ENCODE data around the gene NFYC. TPM values are rescaled to one million over a fixed set of nuclear protein-coding genes. Genes with fewer than 3 reads are reported as not detected.
A peak's percentile ranks its signal among the peaks of the same experiment; 100 is the strongest.

Gene NFYC
- total RNA-seq, 5 donors from 2014 or later (not counting 1 experiment from before 2014, with no cell fraction given), result 50.1 to 60.4 (median 52.9) TPM

DNA sequence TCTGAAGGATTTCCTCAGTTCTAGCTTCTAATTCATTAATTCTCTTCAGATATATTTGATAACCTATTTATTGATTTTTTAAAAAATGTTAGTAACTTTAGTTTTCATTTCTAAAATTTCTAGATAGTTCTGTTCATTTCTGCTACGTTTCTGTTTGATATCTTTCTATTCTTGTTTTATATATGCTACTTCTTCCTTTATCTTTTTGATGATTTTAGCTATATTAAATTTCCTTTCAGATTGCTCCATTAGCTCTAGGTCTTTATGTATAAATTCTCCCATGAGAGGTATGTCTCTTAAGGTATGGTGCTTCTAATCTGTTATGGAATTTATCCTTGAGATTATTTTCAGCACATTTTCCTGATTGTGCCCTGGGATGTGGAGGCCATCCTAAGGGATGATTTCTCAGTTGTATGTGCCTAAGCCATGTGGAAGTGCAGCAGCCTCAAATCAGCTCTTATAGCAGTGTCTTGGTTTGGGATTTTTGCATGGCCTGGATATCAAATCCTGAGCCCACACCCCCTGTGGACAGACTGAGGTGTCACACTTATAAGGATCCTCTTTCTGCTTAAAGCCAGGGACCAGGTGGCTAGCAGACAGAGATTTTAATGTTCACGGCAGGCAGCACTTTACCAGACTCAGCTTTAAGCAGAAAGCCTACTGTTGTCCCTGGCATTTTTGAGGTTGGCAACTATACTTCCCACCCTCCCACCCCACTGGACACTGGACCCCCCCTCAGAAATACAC is 85.9 kb downstream of the NFYC start:
- Histone ChIP-seq H3K27me3 (replicated peaks in 1 of 2; ENCODE audit: control insufficient read depth in 2 of 2, extremely low read depth in 1 of 2, insufficient read depth in 2 of 2, low read length in 1 of 2) (peaks cover 0 to 11% of the 10 kb centered on the region in 2 experiments), H3K4me3 (ENCODE audit: control insufficient read depth in 1 of 2, extremely low read depth in 1 of 2, low read length in 1 of 2) (no peak overlapping the region), H3K9me3 (no peaks in the 10 kb centered on the region), H3K27ac (ENCODE audit: low read length) (no peak overlapping the region), H3K36me3 (ENCODE audit: control insufficient read depth in 2 of 2, extremely low read depth in 1 of 2, insufficient read depth in 1 of 2, low read length in 1 of 2) (peaks cover 0 to 4% of the 10 kb centered on the region in 2 donors), H3K4me1 (ENCODE audit: control insufficient read depth in 1 of 2, extremely low read depth in 1 of 2, insufficient read depth in 2 of 2, low read length in 2 of 2) (no peaks in the 10 kb centered on the region)
- Mint-ChIP-seq H3K9me3 (peaks cover 0 to 2% (median 0%) of the 10 kb centered on the region in 3 donors), H3K4me3 (no peak overlapping the region), H3K27ac (no peak overlapping the region), H3K36me3 (peaks cover 26% of the 10 kb centered on the region), H3K27me3 (peaks cover 0 to 12% of the 10 kb centered on the region in 2 donors), H3K4me1 (peaks cover 0 to 12% (median 3%) of the 10 kb centered on the region in 3 donors)
- CTCF ChIA-PET, result interaction anchor here (6.0 to 6.1 kb wide), 2 partner anchors 71 to 72 kb away, joined by 44 to 59 read pairs; no protein-coding TSS in a partner anchor
- 100% methylated on average over 1 of the region's 2 CpGs for WGBS (ENCODE audit: insufficient coverage)
- DNase-seq (no peak), ATAC-seq (replicated peaks in 1 of 4) (no peak)
- POLR2A ChIA-PET, result no interaction called here

- H3K4me3 Mint-ChIP-seq, result no peak overlapping the region
- H3K27ac Mint-ChIP-seq, result no peak overlapping the region
- ATAC-seq (replicated peaks in 1 of 4), result no peak
Measured at GRCh38 chr1:40780678-40781607, 89.4 kb downstream of the NFYC start.

GRCh38 chr1:40781608-40781971 is 90.1 kb downstream of the NFYC start:
- Histone ChIP-seq H3K36me3 (ENCODE audit: control insufficient read depth in 2 of 2, extremely low read depth in 1 of 2, insufficient read depth in 1 of 2, low read length in 1 of 2) (no peaks in the 10 kb centered on the region), H3K27ac (ENCODE audit: low read length) (no peak overlapping the region), H3K27me3 (replicated peaks in 1 of 2; ENCODE audit: control insufficient read depth in 2 of 2, extremely low read depth in 1 of 2, insufficient read depth in 2 of 2, low read length in 1 of 2) (peaks cover 2 to 46% of the 10 kb centered on the region in 2 experiments), H3K4me1 (ENCODE audit: control insufficient read depth in 1 of 2, extremely low read depth in 1 of 2, insufficient read depth in 2 of 2, low read length in 2 of 2) (peaks cover 0 to 15% of the 10 kb centered on the region in 2 experiments), H3K9me3 (no peaks in the 10 kb centered on the region), H3K4me3 (ENCODE audit: control insufficient read depth in 1 of 2, extremely low read depth in 1 of 2, low read length in 1 of 2) (no peak overlapping the region)
- peaks cover 6 to 14% (median 8%) of the 10 kb centered on the region in 3 donors for H3K4me1 Mint-ChIP-seq
- CTCF ChIA-PET, result no interaction called here
- H3K9me3 Mint-ChIP-seq, result peaks cover 0 to 2% (median 0%) of the 10 kb centered on the region in 3 donors
- no CpG with 5 or more reads among the region's 2 CpGs for WGBS (ENCODE audit: insufficient coverage)
- ATAC-seq (replicated peaks in 1 of 4) (no peak), DNase-seq (no peak)
- H3K27me3 Mint-ChIP-seq, result peaks cover 16 to 40% of the 10 kb centered on the region in 2 donors
- POLR2A ChIA-PET, result no interaction called here
- H3K4me3 Mint-ChIP-seq, result peak overlapping the region in 1 of 3 donors; percentile 84
- H3K27ac Mint-ChIP-seq, result no peak overlapping the region
- peaks cover 16% of the 10 kb centered on the region for H3K36me3 Mint-ChIP-seq

More at GRCh38 chr1:40780678-40781607, 89.4 kb downstream of the NFYC start:
- Histone ChIP-seq H3K9me3 (no peaks in the 10 kb centered on the region), H3K4me3 (ENCODE audit: control insufficient read depth in 1 of 2, extremely low read depth in 1 of 2, low read length in 1 of 2) (no peak overlapping the region), H3K36me3 (ENCODE audit: control insufficient read depth in 2 of 2, extremely low read depth in 1 of 2, insufficient read depth in 1 of 2, low read length in 1 of 2) (peaks cover 0 to 3% of the 10 kb centered on the region in 2 donors), H3K4me1 (ENCODE audit: control insufficient read depth in 1 of 2, extremely low read depth in 1 of 2, insufficient read depth in 2 of 2, low read length in 2 of 2) (peaks cover 0 to 15% of the 10 kb centered on the region in 2 experiments), H3K27me3 (replicated peaks in 1 of 2; ENCODE audit: control insufficient read depth in 2 of 2, extremely low read depth in 1 of 2, insufficient read depth in 2 of 2, low read length in 1 of 2) (peaks cover 2 to 40% of the 10 kb centered on the region in 2 experiments), H3K27ac (ENCODE audit: low read length) (no peak overlapping the region)
- H3K4me1 Mint-ChIP-seq, result peaks cover 6 to 14% (median 8%) of the 10 kb centered on the region in 3 donors
- H3K9me3 Mint-ChIP-seq, result peaks cover 0 to 2% (median 0%) of the 10 kb centered on the region in 3 donors
- H3K36me3 Mint-ChIP-seq, result peaks cover 22% of the 10 kb centered on the region
- no peak for DNase-seq
- ChIA-PET POLR2A (no interaction called here), CTCF (no interaction called here)
- H3K27me3 Mint-ChIP-seq, result peaks cover 16 to 38% of the 10 kb centered on the region in 2 donors
- WGBS (ENCODE audit: insufficient coverage), result 74% methylated on average over 4 of the region's 11 CpGs

- Histone ChIP-seq H3K4me3 (ENCODE audit: control insufficient read depth in 1 of 2, extremely low read depth in 1 of 2, low read length in 1 of 2) (no peak overlapping the region), H3K36me3 (ENCODE audit: control insufficient read depth in 2 of 2, extremely low read depth in 1 of 2, insufficient read depth in 1 of 2, low read length in 1 of 2) (no peaks in the 10 kb centered on the region), H3K27ac (ENCODE audit: low read length) (no peak overlapping the region), H3K4me1 (ENCODE audit: control insufficient read depth in 1 of 2, extremely low read depth in 1 of 2, insufficient read depth in 2 of 2, low read length in 2 of 2) (peaks cover 0 to 15% of the 10 kb centered on the region in 2 experiments), H3K9me3 (no peaks in the 10 kb centered on the region), H3K27me3 (replicated peaks in 1 of 2; ENCODE audit: control insufficient read depth in 2 of 2, extremely low read depth in 1 of 2, insufficient read depth in 2 of 2, low read length in 1 of 2) (peaks cover 2 to 51% of the 10 kb centered on the region in 2 experiments)
- H3K4me3 Mint-ChIP-seq, result peak overlapping the region; percentile 31 to 84 (median 59)
- peaks cover 6 to 14% (median 8%) of the 10 kb centered on the region in 3 donors for H3K4me1 Mint-ChIP-seq
- H3K9me3 Mint-ChIP-seq, result no peaks in the 10 kb centered on the region
- ATAC-seq (replicated peaks in 1 of 4) (no peak), DNase-seq (no peak)
- CTCF ChIA-PET, result no interaction called here
- H3K36me3 Mint-ChIP-seq, result peaks cover 7% of the 10 kb centered on the region
- WGBS (ENCODE audit: insufficient coverage), result 57% methylated on average over 16 of the region's 20 CpGs
- no peak overlapping the region for H3K27ac Mint-ChIP-seq
- POLR2A ChIA-PET, result no interaction called here
- peaks cover 16 to 40% of the 10 kb centered on the region in 2 donors for H3K27me3 Mint-ChIP-seq
Measured at GRCh38 chr1:40782371-40782956, 91.0 kb downstream of the NFYC start.

DNA sequence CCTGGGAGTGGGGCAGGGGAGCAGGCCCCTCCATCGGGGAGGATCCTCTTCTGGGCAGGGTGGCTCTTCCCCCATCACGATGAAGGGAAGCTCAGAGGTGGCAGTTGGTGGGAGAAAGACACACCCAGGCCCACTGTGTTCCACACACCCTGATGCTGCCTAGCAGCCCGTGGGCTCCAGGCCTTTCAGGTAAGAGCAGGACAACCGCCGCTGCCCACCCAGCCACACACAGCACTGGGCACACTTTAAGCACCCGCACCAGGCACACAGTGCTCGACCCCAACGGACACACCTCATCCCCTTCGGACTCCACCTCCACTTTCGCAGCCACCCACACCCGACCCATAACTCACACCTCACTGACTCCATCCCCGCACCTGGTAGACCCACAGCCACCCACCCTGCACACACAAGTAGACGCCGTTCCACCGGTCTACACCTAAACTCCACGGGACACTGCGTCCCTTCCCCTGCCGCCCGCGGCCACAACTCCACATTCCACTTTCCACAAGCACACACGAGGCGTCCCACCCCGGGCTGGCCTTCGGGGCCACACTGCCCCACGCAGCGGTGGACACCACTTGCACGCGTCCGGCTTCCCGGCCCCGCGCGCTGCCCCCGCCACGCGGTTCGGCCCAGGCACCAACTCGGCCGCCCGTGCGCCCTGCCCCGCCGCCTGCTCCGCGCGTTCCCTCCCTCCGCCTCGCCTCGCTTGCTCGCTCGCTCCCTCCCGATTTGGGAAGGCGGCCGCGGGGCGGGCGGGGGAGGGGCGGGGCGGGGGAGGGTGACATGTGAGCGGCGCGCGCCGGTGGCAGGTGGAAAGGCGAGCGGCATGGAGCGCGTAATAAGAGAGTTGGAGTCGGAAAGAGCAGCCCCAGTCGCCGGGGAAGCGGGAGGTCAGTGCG is 91.7 kb downstream of the NFYC start, which contains the start of gene KCNQ4:
TSS of gene KCNQ4 (plus strand) at position 787 of the 905 bp plus-strand sequence. CDS start 307 bp downstream, outside the sequence.
- POLR2A ChIA-PET, result no interaction called here

More for the DNA sequence above, 91.7 kb downstream of the NFYC start, which contains the start of gene KCNQ4:
- Histone ChIP-seq H3K27ac (ENCODE audit: low read length) (no peak within 1 kb of the TSS), H3K4me1 (ENCODE audit: control insufficient read depth in 1 of 2, extremely low read depth in 1 of 2, insufficient read depth in 2 of 2, low read length in 2 of 2) (peaks cover 0 to 15% of the 10 kb centered on the region in 2 experiments), H3K4me3 (ENCODE audit: control insufficient read depth in 1 of 2, extremely low read depth in 1 of 2, low read length in 1 of 2) (peak within 1 kb of the TSS in 1 of 2 donors; percentile 57), H3K9me3 (no peaks in the 10 kb centered on the region), H3K27me3 (replicated peaks in 1 of 2; ENCODE audit: control insufficient read depth in 2 of 2, extremely low read depth in 1 of 2, insufficient read depth in 2 of 2, low read length in 1 of 2) (peaks cover 2 to 52% of the 10 kb centered on the region in 2 experiments), H3K36me3 (ENCODE audit: control insufficient read depth in 2 of 2, extremely low read depth in 1 of 2, insufficient read depth in 1 of 2, low read length in 1 of 2) (no peaks in the 10 kb centered on the region)
- Mint-ChIP-seq H3K36me3 (peaks cover 6% of the 10 kb centered on the region), H3K4me1 (peaks cover 6 to 14% (median 8%) of the 10 kb centered on the region in 3 donors), H3K9me3 (no peaks in the 10 kb centered on the region), H3K4me3 (peak within 1 kb of the TSS; percentile 62 to 84 (median 71)), H3K27me3 (peaks cover 16 to 44% of the 10 kb centered on the region in 2 donors), H3K27ac (peak within 1 kb of the TSS in 1 of 2 donors; percentile 43)
- CTCF ChIA-PET, result no interaction called here
- peak; percentile 44 to 64 (median 52) for ATAC-seq (replicated peaks in 1 of 4)
- WGBS (ENCODE audit: insufficient coverage), result 9% methylated on average over 41 of the region's 73 CpGs
- peak in 3 of 35 experiments; percentile 13 to 22 (median 19) for DNase-seq

All from T-cell (primary cell).